Activated B cell treated with CpG ODN at 0.5 μM for 24 hours (primary cell): Measurements from ENCODE around the gene NBAS. TPM values are rescaled to one million over a fixed set of nuclear protein-coding genes. Genes with fewer than 3 reads are reported as not detected.
A peak's percentile ranks its signal among the peaks of the same experiment; 100 is the strongest.

Experiments
- ATAC-seq: fragments of 200-7000 bp; cut with Tn5 transposase; one replicate; pipeline ENCODE4 v1.10.0; 2021; ENCODE audit warnings: low read depth, mild to moderate bottlenecking, moderate library complexity
- CTCF ChIA-PET: fragments of 350-600 bp; sonication (Branson Sonifier 250); formaldehyde crosslinking; loops from one replicate; lab custom pipeline; 2021; ENCODE audit warnings: antibody characterized with exemption; lab: Charles Lee
- POLR2A ChIA-PET: fragments of 350-600 bp; sonication (Branson Sonifier 250); formaldehyde crosslinking; loops from one replicate; lab custom pipeline; 2021; ENCODE audit warnings: antibody characterized with exemption; lab: Charles Lee
- DNase-seq: peaks from one replicate; pipeline ENCODE4 v3.0.0; 2022
- H3K27ac Mint-ChIP-seq: one replicate; pipeline ENCODE4 v1.8.0; 2020; ENCODE audit warnings: mixed read lengths
- H3K27me3 Mint-ChIP-seq: one replicate; pipeline ENCODE4 v1.8.0; 2021; ENCODE audit warnings: mixed read lengths
- H3K36me3 Mint-ChIP-seq: one replicate; pipeline ENCODE4 v1.8.0; 2021; ENCODE audit warnings: low read depth, mixed read lengths
- H3K4me1 Mint-ChIP-seq: one replicate; pipeline ENCODE4 v1.8.0; 2021; ENCODE audit warnings: mixed read lengths
- H3K4me3 Mint-ChIP-seq: one replicate; pipeline ENCODE4 v1.8.0; 2020; ENCODE audit warnings: mild to moderate bottlenecking, mixed read lengths
- H3K9me3 Mint-ChIP-seq: one replicate; pipeline ENCODE4 v1.8.0; 2020; ENCODE audit warnings: mixed read lengths
- intact Hi-C: fragments of 100-400 bp; cut with micrococcal nuclease; formaldehyde crosslinking; loops from one replicate; pipeline ENCODE4 v1.15.1; 2024
- total RNA-seq: library from RNA; stranded (reverse); gene quantifications from 2 replicates; pipeline ENCODE4 v1.2.3, GENCODE V29; 2022
- TF ChIP-seq, protein P1 (sequence below): fragments of 200-600 bp; IDR thresholded peaks from one replicate; pipeline ENCODE4 v1.8.0; 2022; ENCODE audit warnings: antibody characterized with exemption, mild to moderate bottlenecking

Gene NBAS
- 39.1 and 40.1 TPM in 2 replicates for total RNA-seq

- peak within 1 kb of the TSS; percentile 89 for H3K27ac Mint-ChIP-seq
- intact Hi-C loops, result loop anchor here (1.0 kb wide), 1 partner anchor 30 kb away; the partner anchor contains the start of gene DDX1
- ChIA-PET POLR2A (interaction anchor here (0.6 to 3.7 kb wide), 5 partner anchors 31 to 297 kb away, joined by 3 to 19 read pairs (median 3); partner anchors contain the start of gene DDX1), CTCF (interaction anchor here (1.6 to 2.3 kb wide), 2 partner anchors 16 kb away, joined by 7 to 12 read pairs; no protein-coding TSS in a partner anchor)
- ATAC-seq, result peak; percentile 92
- H3K27me3 Mint-ChIP-seq, result peaks cover 3% of the 10 kb centered on the region
- TF ChIP-seq, protein P1, sequence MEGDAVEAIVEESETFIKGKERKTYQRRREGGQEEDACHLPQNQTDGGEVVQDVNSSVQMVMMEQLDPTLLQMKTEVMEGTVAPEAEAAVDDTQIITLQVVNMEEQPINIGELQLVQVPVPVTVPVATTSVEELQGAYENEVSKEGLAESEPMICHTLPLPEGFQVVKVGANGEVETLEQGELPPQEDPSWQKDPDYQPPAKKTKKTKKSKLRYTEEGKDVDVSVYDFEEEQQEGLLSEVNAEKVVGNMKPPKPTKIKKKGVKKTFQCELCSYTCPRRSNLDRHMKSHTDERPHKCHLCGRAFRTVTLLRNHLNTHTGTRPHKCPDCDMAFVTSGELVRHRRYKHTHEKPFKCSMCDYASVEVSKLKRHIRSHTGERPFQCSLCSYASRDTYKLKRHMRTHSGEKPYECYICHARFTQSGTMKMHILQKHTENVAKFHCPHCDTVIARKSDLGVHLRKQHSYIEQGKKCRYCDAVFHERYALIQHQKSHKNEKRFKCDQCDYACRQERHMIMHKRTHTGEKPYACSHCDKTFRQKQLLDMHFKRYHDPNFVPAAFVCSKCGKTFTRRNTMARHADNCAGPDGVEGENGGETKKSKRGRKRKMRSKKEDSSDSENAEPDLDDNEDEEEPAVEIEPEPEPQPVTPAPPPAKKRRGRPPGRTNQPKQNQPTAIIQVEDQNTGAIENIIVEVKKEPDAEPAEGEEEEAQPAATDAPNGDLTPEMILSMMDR, result no peak
- peaks cover 15% of the 10 kb centered on the region for H3K36me3 Mint-ChIP-seq
- H3K4me1 Mint-ChIP-seq, result peaks cover 31% of the 10 kb centered on the region
- no peaks in the 10 kb centered on the region for H3K9me3 Mint-ChIP-seq
- peak within 1 kb of the TSS; percentile 100 for H3K4me3 Mint-ChIP-seq
- peak; percentile 54 for DNase-seq
Measured at GRCh38 chr2:15560988-15561573, at the start of gene NBAS. NBAS (minus strand) TSS chr2:15561334; CDS start chr2:15561304, 30 bp downstream.

- CTCF ChIA-PET, result no interaction called here
- Mint-ChIP-seq H3K9me3 (no peaks in the 10 kb centered on the region), H3K27me3 (no peaks in the 10 kb centered on the region), H3K36me3 (peaks cover 64% of the 10 kb centered on the region), H3K4me1 (no peaks in the 10 kb centered on the region), H3K4me3 (no peak overlapping the region), H3K27ac (no peak overlapping the region)
- intact Hi-C loops, result no loop called here
- DNase-seq, result no peak
- ATAC-seq, result no peak
- POLR2A ChIA-PET, result no interaction called here
- TF ChIP-seq, protein P1, result no peak
Measured at GRCh38 chr2:15610430-15610952, 49.4 kb upstream of the NBAS start.

GRCh38 chr2:15609341-15610042 is 48.4 kb upstream of the NBAS start:
- no peak overlapping the region for H3K4me3 Mint-ChIP-seq
- no peak for ATAC-seq
- intact Hi-C loops, result no loop called here
- DNase-seq, result no peak
- peaks cover 65% of the 10 kb centered on the region for H3K36me3 Mint-ChIP-seq
- ChIA-PET CTCF (no interaction called here), POLR2A (no interaction called here)
- H3K4me1 Mint-ChIP-seq, result no peaks in the 10 kb centered on the region
- H3K9me3 Mint-ChIP-seq, result no peaks in the 10 kb centered on the region
- H3K27me3 Mint-ChIP-seq, result no peaks in the 10 kb centered on the region
- TF ChIP-seq, protein P1, result no peak
- no peak overlapping the region for H3K27ac Mint-ChIP-seq

- no peak overlapping the region for H3K4me3 Mint-ChIP-seq
- POLR2A ChIA-PET, result no interaction called here
- CTCF ChIA-PET, result no interaction called here
Measured at GRCh38 chr2:15608392-15608761, 47.2 kb upstream of the NBAS start.

More at GRCh38 chr2:15608392-15608761, 47.2 kb upstream of the NBAS start:
- Mint-ChIP-seq H3K27ac (no peak overlapping the region), H3K27me3 (no peaks in the 10 kb centered on the region), H3K36me3 (peaks cover 69% of the 10 kb centered on the region), H3K4me1 (no peaks in the 10 kb centered on the region), H3K9me3 (no peaks in the 10 kb centered on the region)
- intact Hi-C loops, result no loop called here
- no peak for ATAC-seq
- TF ChIP-seq, protein P1, result no peak
- DNase-seq, result no peak
